GM12864 (cell line): ENCODE results near the gene ARHGEF6.

Experiments
- DNase-seq: peaks from one replicate; pipeline ENCODE4 v3.0.0-alpha.2; 2011; ENCODE audit warnings: low read depth
- H3K4me3 ChIP-seq: 2 replicates; pipeline ENCODE4 v1.5.1; 2011; ENCODE audit warnings: mild to moderate bottlenecking, low read depth, low read length, control low read depth
- TF ChIP-seq, protein P1 (sequence below): IDR thresholded peaks from 2 replicates; pipeline ENCODE4 v1.5.1; 2011; ENCODE audit warnings: low read depth, mild to moderate bottlenecking, moderate library complexity, low read length, control low read depth, inconsistent platforms; ENCODE audit errors: missing control alignments

The ARHGEF6 gene

DNA sequence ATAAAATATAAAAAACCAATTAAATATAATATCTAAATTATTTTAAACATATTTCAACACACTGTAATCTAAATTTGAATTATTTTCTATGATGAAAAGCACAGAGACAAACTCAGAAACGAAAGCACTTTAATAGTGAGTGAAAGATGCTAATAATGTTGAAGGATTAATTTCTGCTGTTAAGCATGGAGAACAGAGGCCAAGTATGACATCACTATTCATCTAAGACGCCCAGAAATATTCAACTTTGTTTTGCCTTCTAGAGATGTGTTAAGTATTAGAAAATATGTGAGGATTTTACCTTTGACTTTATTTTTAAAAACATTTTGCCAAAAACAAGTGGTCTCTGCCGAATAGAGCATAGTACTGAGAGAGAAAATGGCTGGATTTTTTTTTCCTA is 19.3 kb downstream of the ARHGEF6 start:
- no peak for DNase-seq
- no peak overlapping the region for H3K4me3 ChIP-seq
- TF ChIP-seq, protein P1, sequence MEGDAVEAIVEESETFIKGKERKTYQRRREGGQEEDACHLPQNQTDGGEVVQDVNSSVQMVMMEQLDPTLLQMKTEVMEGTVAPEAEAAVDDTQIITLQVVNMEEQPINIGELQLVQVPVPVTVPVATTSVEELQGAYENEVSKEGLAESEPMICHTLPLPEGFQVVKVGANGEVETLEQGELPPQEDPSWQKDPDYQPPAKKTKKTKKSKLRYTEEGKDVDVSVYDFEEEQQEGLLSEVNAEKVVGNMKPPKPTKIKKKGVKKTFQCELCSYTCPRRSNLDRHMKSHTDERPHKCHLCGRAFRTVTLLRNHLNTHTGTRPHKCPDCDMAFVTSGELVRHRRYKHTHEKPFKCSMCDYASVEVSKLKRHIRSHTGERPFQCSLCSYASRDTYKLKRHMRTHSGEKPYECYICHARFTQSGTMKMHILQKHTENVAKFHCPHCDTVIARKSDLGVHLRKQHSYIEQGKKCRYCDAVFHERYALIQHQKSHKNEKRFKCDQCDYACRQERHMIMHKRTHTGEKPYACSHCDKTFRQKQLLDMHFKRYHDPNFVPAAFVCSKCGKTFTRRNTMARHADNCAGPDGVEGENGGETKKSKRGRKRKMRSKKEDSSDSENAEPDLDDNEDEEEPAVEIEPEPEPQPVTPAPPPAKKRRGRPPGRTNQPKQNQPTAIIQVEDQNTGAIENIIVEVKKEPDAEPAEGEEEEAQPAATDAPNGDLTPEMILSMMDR = no peak

DNA sequence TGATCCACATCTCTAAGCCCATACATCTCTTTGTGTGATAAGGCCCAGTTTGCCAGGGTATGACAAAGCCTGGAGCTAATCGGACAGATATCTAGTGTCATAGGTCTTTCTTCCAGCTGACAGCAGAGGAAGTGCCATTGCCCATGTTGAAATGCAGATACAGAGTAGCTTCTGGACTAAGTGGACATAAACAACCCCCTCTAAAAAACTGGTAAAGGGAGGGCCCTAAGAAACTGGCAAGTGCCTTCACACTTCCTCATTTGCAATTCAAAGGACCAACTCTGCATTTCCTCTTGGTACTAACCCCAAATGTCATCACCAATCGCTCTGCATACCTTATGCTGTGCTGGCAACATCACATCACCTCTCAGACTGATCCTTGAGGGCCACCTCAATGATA is 20.8 kb downstream of the ARHGEF6 start:
- TF ChIP-seq, protein P1 = no peak
- no peak overlapping the region for H3K4me3 ChIP-seq
- no peak for DNase-seq

GRCh38 chrX:136755411-136755810 is 25.3 kb downstream of the ARHGEF6 start:
- TF ChIP-seq, protein P1 = no peak
- no peak overlapping the region for H3K4me3 ChIP-seq
- DNase-seq = no peak

DNA sequence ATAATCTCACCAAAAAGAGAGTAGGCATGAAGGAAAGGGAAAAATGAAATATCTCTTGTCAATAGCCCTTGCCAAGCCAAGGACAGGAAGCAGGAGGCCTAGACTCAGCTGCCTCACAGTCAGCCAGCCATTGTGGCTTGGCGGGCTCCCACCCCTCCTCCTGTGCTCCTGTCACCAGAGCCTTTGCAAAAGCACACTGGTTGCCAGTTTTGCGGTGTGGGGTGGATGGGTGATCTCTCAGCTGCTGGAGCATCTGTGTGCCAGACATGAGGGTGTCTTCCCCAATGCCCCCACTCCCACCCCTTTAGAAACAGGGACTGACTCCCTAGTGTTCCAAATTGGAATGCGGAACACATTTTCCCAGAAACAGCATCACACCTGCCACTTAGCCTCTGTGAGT is 26.1 kb downstream of the ARHGEF6 start:
- no peak for DNase-seq
- H3K4me3 ChIP-seq = no peak overlapping the region
- TF ChIP-seq, protein P1 = no peak

- DNase-seq = no peak
Observed at GRCh38 chrX:136752796-136753195, 27.9 kb downstream of the ARHGEF6 start.

DNA sequence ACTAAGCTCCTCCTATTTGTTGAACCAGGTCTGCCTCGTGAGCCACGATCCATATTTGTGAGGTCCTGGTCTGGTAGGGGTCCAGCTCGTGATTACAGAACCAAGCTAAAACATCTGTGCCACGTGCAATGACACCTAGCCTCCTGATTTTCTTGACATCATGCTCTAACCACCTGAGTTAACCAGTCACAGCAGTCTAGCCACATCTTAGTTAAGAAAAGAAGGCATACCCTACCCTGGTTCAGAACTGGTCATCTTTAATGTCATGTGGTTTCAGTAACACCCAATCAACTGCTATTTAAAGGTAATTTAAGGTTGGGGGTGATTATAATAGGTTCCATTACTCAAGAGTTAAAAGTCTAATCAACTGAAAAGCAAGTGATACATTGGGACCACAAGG is 28.4 kb downstream of the ARHGEF6 start:
- no peak for DNase-seq
- no peak overlapping the region for H3K4me3 ChIP-seq
- TF ChIP-seq, protein P1 = no peak

More at GRCh38 chrX:136752796-136753195, 27.9 kb downstream of the ARHGEF6 start:
- TF ChIP-seq, protein P1 = no peak
- no peak overlapping the region for H3K4me3 ChIP-seq

DNA sequence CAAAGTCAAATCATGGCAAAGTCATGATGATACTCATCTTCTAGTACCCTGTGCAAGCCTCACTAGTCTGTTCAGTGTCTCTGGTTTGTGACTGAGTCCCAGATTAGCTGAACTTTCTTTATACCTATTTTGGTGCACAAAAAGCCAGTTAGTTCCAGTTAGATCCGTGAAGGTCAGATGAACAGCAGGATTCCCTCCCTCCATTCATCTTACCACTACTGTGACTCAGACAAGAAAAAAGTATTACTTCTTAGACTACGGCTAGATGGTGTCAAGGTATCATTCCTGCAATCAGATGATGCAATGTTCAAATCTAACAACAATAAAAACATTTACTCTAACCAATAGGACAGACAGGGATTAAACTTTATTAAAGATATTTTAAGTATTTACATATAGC is 30.4 kb downstream of the ARHGEF6 start:
- TF ChIP-seq, protein P1 = no peak
- H3K4me3 ChIP-seq = no peak overlapping the region
- no peak for DNase-seq
